Activated CD8-positive, alpha-beta T cell treated with anti-CD3 and anti-CD28 coated beads for 36 hours (primary cell): ENCODE data around the gene PARD3. TPM values are rescaled to one million over a fixed set of nuclear protein-coding genes. Genes with fewer than 3 reads are reported as not detected.
"Not testable (repeated sequence)": the region's sequence is repeated elsewhere in the genome, so short reads cannot be mapped to it uniquely, and the experiment has no call there.

ENCODE experiments used
- ATAC-seq: fragments of 200-7000 bp; cut with Tn5 transposase; one replicate; pipeline ENCODE4 v1.10.0; 2021; ENCODE audit warnings: mild to moderate bottlenecking, moderate library complexity
- CTCF ChIA-PET: fragments of 350-600 bp; sonication (Branson Sonifier 250); formaldehyde crosslinking; loops from one replicate; lab custom pipeline; 2021; ENCODE audit warnings: antibody characterized with exemption; lab: Charles Lee
- POLR2A ChIA-PET: fragments of 350-600 bp; sonication (Branson Sonifier 250); formaldehyde crosslinking; loops from one replicate; lab custom pipeline; 2021; ENCODE audit warnings: antibody characterized with exemption; lab: Charles Lee
- DNase-seq: peaks from one replicate; pipeline ENCODE4 v3.0.0-alpha.2; 2020
- H3K27ac Mint-ChIP-seq: one replicate; pipeline ENCODE4 v1.8.0; 2021; ENCODE audit warnings: mild to moderate bottlenecking, mixed read lengths
- H3K27me3 Mint-ChIP-seq: one replicate; pipeline ENCODE4 v1.8.0; 2021; ENCODE audit warnings: mixed read lengths
- H3K36me3 Mint-ChIP-seq: one replicate; pipeline ENCODE4 v1.8.0; 2021; ENCODE audit warnings: low read depth, mixed read lengths
- H3K4me1 Mint-ChIP-seq: one replicate; pipeline ENCODE4 v1.8.0; 2021; ENCODE audit warnings: low read depth, mixed read lengths
- H3K4me3 Mint-ChIP-seq: one replicate; pipeline ENCODE4 v1.8.0; 2021; ENCODE audit warnings: mild to moderate bottlenecking, moderate library complexity, mixed read lengths
- H3K9me3 Mint-ChIP-seq: one replicate; pipeline ENCODE4 v1.8.0; 2021; ENCODE audit warnings: mixed read lengths
- CTCF ChIP-seq: fragments of 200-600 bp; IDR thresholded peaks from one replicate; pipeline ENCODE4 v1.8.0; 2022; ENCODE audit warnings: antibody characterized with exemption, mild to moderate bottlenecking
- intact Hi-C: fragments of 100-400 bp; cut with micrococcal nuclease; formaldehyde crosslinking; loops from one replicate; pipeline ENCODE4 v1.10.0; 2022
- total RNA-seq, 2 experiments: library from RNA; stranded (reverse); gene quantifications; one replicate each; pipeline ENCODE4 v1.2.3, GENCODE V29; 2021

Gene PARD3
- total RNA-seq, 2 experiments from 2014 or later = 1.6 to 2.0 TPM

DNA sequence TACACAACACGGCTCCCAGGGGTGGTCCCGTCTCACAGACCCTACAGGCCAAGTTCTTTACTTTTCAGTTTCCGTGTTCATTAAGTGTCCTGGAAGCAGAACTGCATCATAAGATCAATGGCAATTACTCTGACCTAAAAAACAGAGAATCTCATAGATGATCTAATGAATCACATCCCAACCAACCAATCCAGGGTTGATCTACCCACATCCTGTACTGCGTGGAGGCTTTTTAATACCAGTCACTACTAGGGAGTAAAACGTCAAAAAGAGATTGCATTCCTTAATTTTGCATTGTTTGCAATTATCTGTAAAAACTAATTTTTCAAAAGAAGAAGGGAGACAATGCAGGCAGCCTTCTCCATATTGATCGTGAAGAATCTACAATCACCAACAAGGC lies 72.6 kb downstream of the PARD3 start:
- no peak overlapping the region for H3K27ac Mint-ChIP-seq
- no peak for ATAC-seq
- POLR2A ChIA-PET = no interaction called here
- no peak for TF ChIP-seq CTCF
- no peaks in the 10 kb centered on the region for H3K36me3 Mint-ChIP-seq
- H3K9me3 Mint-ChIP-seq = no peaks in the 10 kb centered on the region
- intact Hi-C loops = no loop called here
- H3K4me1 Mint-ChIP-seq = no peaks in the 10 kb centered on the region
- no peak overlapping the region for H3K4me3 Mint-ChIP-seq
- CTCF ChIA-PET = no interaction called here
- H3K27me3 Mint-ChIP-seq = peaks cover 12% of the 10 kb centered on the region
- no peak for DNase-seq

- CTCF ChIA-PET, H3K36me3 Mint-ChIP-seq, H3K4me1 Mint-ChIP-seq, POLR2A ChIA-PET, intact Hi-C loops, ATAC-seq, DNase-seq, H3K27ac Mint-ChIP-seq, H3K9me3 Mint-ChIP-seq, H3K4me3 Mint-ChIP-seq: not testable (repeated sequence)
- peaks cover 12% of the 10 kb centered on the region for H3K27me3 Mint-ChIP-seq
Measured at GRCh38 chr10:34741087-34741486, 74.0 kb downstream of the PARD3 start.

- POLR2A ChIA-PET = no interaction called here
- H3K27ac Mint-ChIP-seq = no peak overlapping the region
- H3K4me1 Mint-ChIP-seq = no peaks in the 10 kb centered on the region
- intact Hi-C loops = no loop called here
- CTCF ChIA-PET = no interaction called here
- no peak for DNase-seq
- no peak overlapping the region for H3K4me3 Mint-ChIP-seq
- no peak for TF ChIP-seq CTCF
- peaks cover 12% of the 10 kb centered on the region for H3K27me3 Mint-ChIP-seq
- ATAC-seq = no peak
- H3K36me3 Mint-ChIP-seq = no peaks in the 10 kb centered on the region
- H3K9me3 Mint-ChIP-seq = no peaks in the 10 kb centered on the region
Measured at GRCh38 chr10:34740321-34740720, 74.8 kb downstream of the PARD3 start.

GRCh38 chr10:34739915-34740314 lies 75.2 kb downstream of the PARD3 start:
- intact Hi-C loops = no loop called here
- ATAC-seq (no peak), DNase-seq (no peak)
- Mint-ChIP-seq H3K27me3 (peaks cover 12% of the 10 kb centered on the region), H3K27ac (no peak overlapping the region), H3K9me3 (no peaks in the 10 kb centered on the region), H3K4me1 (no peaks in the 10 kb centered on the region), H3K36me3 (no peaks in the 10 kb centered on the region), H3K4me3 (no peak overlapping the region)
- ChIA-PET CTCF (no interaction called here), POLR2A (no interaction called here)
- no peak for TF ChIP-seq CTCF

DNA sequence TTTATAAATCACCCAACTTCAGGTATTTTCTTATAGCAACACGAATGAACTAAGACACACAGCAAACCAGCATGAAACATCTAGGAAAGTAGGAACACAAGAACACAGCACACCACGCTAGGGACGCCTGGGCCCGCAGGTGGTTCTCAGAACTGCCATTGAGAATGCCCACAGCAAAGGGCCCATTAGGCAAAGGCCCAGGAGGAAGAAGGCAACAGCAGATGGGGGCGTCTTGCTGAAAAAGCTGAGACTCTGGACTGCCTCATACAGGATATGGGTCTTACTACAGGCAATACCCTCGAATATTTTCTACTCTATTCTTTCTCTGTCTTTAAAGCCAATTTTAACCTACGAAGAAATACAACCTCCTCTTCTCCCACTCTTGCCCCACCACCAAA lies 77.3 kb downstream of the PARD3 start:
- ATAC-seq (no peak), DNase-seq (no peak)
- Mint-ChIP-seq H3K27ac (no peak overlapping the region), H3K9me3 (no peaks in the 10 kb centered on the region), H3K4me1 (no peaks in the 10 kb centered on the region), H3K27me3 (peaks cover 12% of the 10 kb centered on the region), H3K36me3 (no peaks in the 10 kb centered on the region), H3K4me3 (no peak overlapping the region)
- intact Hi-C loops = no loop called here
- ChIA-PET CTCF (no interaction called here), POLR2A (no interaction called here)
- no peak for TF ChIP-seq CTCF
